GM21717 (cell line): Measurements from ENCODE around the gene TRABD.
A peak's percentile ranks its signal among the peaks of the same experiment; 100 is the strongest.
"Not testable (repeated sequence)": the region's sequence is repeated elsewhere in the genome, so short reads cannot be mapped to it uniquely, and the experiment has no call there.

Experiments
- ATAC-seq: cut with Tn5 transposase; IDR thresholded peaks from one replicate; pipeline ENCODE4 v1.9.1; 2021; ENCODE audit warnings: mild to moderate bottlenecking, moderate library complexity; ENCODE audit not compliant: unreplicated experiment

Gene TRABD

DNA sequence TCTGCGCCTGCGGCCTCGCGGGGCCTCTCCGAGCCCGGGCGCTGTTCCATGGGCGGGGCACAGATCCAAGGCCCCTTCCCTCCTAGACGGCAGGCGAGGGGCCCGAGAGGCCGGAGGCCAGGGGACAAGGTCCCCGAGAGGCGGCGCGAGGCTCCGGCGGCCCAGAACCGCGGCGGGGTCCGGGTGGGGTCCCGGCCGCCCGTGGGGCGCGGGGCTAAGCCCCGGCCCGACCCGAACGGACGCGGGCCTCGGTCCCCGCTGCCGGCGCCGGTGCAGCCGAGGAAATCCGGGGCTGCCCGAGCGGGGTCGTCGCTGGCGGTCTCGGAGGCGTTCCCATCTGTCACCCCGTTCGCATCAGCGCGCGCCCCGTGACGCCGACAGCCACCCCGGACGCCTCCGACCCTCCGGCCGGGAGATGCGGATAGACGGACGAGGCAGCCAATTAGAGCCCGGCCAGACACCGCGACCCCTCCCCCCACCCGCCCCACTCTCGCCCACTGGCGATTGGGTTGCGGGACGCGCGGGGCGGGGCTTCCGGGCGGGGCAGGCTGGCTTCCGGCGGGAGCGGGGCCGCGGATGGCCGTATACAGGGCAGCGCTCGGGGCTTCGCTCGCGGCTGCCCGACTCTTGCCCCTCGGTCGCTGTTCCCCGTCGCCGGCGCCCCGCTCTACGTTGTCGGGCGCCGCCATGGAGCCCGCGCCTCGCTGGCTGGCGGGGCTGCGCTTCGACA is 14.9 kb downstream of the TRABD start, which contains the start of gene SELENOO:
Gene SELENOO, plus strand, starts transcription at position 551 of the 730 bp plus-strand sequence. Its CDS starts 26 bp downstream, at position 577.
- ATAC-seq, result peak; percentile 53

GRCh38 chr22:50201191-50202129 is 15.7 kb downstream of the TRABD start:
- peak; percentile 3 for ATAC-seq

GRCh38 chr22:50202130-50202666 is 16.5 kb downstream of the TRABD start:
- no peak for ATAC-seq

- no peak for ATAC-seq
Observed at GRCh38 chr22:50203288-50203687, 17.6 kb downstream of the TRABD start.

DNA sequence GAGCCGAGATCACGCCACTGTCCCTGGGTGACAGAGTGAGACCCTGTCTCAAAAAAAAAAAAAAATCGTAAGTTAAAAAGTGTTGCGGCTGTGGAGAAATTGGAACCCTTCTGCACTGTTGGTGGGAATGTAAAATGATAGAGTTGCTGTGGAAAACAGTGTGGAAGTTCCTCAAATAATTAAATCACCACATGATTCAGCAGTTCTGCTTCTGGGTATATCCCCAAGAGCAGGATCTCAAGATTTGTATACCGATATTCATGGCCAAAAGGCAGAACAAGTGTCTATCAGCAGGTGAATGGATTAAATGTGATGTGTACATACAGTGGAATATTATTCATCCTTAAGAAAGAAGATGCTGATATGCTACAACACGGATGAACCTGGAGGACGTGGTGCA is 18.9 kb downstream of the TRABD start:
- ATAC-seq, result no peak

GRCh38 chr22:50204998-50205397 is 19.3 kb downstream of the TRABD start:
- ATAC-seq, result not testable (repeated sequence)

GRCh38 chr22:50205781-50206569 is 20.3 kb downstream of the TRABD start:
- no peak for ATAC-seq

GRCh38 chr22:50206599-50206998 is 20.9 kb downstream of the TRABD start:
- ATAC-seq, result no peak

- ATAC-seq, result no peak
Observed at GRCh38 chr22:50207383-50208140, 21.8 kb downstream of the TRABD start.

DNA sequence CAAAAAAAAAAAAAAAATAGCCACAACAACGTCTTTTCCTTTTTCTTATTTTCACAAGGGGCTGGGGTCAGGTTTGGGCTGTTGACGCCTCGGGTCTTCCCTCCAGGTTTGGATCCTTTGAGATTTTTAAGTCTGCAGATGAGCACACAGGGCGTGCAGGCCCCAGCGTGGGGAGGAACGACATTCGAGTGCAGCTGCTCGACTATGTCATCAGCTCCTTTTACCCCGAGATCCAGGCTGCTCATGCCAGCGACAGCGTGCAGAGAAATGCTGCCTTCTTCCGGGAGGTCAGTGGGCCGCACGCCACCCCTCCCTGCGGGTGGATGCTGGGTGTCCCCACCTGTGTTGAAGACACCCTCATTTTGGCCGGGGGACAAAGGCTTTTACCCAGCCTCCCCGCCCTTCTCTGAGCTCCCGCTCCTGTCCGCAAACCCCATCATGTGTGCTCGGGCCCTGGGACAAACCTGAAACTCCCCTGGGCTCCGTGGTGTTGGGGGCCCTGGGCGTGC is 22.8 kb downstream of the TRABD start:
- no peak for ATAC-seq

GRCh38 chr22:50208939-50209892 is 23.5 kb downstream of the TRABD start:
- no peak for ATAC-seq

DNA sequence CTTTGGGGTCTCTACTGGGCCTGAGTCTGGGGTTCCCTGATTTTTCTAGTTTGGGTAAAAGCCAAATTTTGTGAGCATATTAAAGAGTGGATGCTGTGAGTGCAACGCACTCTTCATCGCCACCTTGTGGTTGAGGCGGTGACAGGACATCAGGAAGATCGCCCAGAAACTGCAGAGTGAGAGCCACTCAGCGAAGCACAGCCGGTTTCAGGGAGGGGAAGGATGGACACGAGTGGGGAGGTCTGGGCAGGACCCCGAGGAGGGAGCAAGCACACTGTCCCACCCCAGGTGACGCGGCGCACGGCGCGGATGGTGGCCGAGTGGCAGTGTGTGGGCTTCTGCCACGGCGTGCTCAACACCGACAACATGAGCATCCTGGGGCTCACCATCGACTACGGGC is 24.2 kb downstream of the TRABD start:
- no peak for ATAC-seq

DNA sequence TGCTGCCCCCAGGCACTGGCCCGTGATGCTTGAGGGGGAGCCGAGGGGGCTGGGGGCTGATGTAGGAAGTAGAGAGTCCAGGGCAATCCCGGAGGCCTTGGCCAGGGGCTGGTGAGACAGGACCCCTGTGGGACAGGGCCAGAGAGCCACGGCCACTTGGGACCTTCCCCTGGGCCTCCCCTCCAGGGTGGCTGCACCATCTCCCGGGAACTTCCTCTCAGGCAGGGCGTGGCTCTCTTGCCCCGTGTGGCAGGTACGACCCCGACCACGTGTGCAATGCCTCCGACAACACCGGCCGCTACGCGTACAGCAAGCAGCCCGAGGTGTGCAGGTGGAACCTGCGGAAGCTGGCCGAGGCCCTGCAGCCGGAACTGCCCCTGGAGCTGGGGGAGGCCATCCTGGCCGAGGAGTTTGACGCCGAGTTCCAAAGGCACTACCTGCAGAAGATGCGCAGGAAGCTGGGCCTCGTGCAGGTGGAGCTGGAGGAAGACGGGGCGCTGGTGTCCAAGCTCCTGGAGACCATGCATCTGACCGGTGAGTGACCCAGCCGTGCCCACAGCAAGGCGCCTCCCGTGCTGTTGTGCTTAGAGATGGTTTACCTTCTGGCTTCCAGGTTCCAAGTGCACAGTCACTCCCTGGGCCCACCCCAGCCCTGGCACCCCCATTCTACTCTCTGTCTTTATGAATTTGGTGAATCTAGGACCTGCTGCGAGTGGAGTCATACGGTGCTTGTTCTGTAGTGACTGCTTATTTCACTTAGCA is 24.8 kb downstream of the TRABD start:
- ATAC-seq, result no peak

- no peak for ATAC-seq
Observed at GRCh38 chr22:50211147-50211546, 25.4 kb downstream of the TRABD start.

DNA sequence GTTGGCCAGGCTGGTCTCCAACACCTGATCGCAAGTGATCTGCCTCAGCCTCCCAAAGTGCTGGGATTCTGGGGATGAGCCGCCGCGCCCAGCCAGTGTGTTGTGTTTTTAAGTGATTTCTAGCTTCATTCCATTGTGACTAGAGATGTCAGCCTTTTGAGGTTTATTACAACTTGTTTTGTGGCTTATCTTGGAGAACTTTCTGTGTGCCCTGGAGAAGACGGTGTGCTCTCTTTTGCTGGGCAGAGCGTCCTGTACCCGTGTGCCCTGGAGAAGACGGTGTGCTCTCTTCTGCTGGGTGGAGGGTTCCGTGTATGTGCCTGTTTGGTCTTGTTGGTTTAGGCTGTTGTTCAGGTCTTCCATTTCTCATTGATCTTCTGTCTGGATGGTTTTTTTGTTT is 27.6 kb downstream of the TRABD start:
- ATAC-seq, result no peak

DNA sequence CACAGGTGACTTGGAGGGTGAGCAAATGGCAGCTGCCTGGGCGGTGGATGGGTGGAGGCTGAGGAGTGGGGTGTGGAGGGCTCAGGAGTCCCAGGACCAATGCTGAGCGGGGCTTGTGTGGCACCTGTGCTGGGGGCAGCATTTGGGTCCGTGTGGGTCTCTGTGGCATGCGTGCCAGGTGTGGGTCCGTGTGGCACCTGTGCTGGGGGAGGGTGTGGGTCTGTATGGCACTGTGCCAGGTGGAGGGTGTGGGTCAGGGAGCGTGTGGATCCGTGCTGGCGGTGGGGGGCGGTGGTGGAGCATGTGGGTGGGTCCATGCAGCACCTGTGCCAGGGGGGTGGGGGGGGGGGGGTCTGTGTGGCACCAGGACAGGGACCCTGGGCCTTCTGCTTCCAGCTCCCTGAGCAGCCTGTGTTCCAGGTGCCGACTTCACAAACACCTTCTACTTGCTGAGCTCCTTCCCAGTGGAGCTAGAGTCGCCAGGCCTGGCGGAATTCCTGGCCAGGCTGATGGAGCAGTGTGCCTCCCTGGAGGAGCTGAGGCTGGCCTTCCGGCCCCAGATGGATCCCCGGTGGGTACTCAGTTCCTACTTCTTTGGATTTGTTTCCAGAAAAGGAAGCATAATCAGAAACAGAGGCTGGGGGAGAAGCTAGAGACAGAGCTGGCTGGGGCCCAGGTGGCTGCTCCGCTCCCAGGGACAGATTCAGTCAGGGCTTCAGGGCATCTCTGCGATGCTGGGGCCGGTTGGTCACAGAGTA is 29.8 kb downstream of the TRABD start:
- no peak for ATAC-seq

GRCh38 chr22:50216055-50216683 is 30.5 kb downstream of the TRABD start:
- no peak for ATAC-seq
